Measurements from ENCODE around the gene DPP6.
"Not testable (repeated sequence)": the region's sequence is repeated elsewhere in the genome, so short reads cannot be mapped to it uniquely, and the experiment has no call there.

DNA sequence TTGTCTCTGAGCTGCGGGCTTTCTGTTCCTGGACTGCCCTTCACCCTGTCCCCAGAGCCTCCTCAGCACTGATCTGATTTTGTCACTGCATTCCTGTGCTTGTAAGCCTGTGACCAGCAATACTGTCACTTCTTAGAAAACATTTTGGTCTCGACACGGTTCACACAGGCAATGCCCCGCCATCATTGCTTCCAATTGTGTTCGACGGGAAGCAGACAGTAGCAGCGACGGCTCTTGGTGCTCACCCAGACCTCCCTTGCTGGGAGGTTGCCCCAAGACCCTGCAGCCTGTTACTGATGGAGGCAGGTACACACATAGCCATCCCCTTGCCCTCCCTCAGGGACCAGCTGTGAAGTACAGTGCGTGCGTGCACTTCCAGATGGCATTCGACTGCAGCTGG, 99.1 kb downstream of the DPP6 start:
- not testable (repeated sequence) for TF ChIP-seq CTCF, POLR2A (IDR thresholded peaks at IDR 0.05)
